DOHH2 (cell line): ENCODE results near the gene VDAC2.
"Not testable (repeated sequence)": the region's sequence is repeated elsewhere in the genome, so short reads cannot be mapped to it uniquely, and the experiment has no call there.

Experiments
- H3F3A ChIP-seq: fragments of 200-600 bp; sonication (generic), shearing (Covaris generic); 2 replicates; pipeline ENCODE4 v1.6.0; 2016; ENCODE audit warnings: antibody characterized with exemption, mild to moderate bottlenecking; ENCODE audit not compliant: control insufficient read depth, insufficient read depth
- H3K27ac ChIP-seq: fragments of 200-600 bp; sonication (generic); 2 replicates; pipeline ENCODE4 v1.5.1; 2014; ENCODE audit warnings: low read depth, mild to moderate bottlenecking, low read length, moderate library complexity
- H3K27me3 ChIP-seq: fragments of 200-600 bp; sonication (generic); 2 replicates; pipeline ENCODE4 v1.6.1; 2014; ENCODE audit warnings: mild to moderate bottlenecking, low read length, mixed read lengths; ENCODE audit not compliant: control insufficient read depth
- H3K36me3 ChIP-seq: fragments of 200-600 bp; sonication (generic); 2 replicates; pipeline ENCODE4 v1.6.1; 2014; ENCODE audit warnings: mild to moderate bottlenecking, low read length, moderate library complexity, mixed read lengths; ENCODE audit not compliant: control insufficient read depth
- H3K4me1 ChIP-seq: fragments of 200-600 bp; sonication (generic); 2 replicates; pipeline ENCODE4 v1.6.1; 2014; ENCODE audit warnings: mild to moderate bottlenecking, low read length, mixed read lengths; ENCODE audit not compliant: control insufficient read depth
- H3K4me2 ChIP-seq: fragments of 200-600 bp; sonication (generic); 2 replicates; pipeline ENCODE4 v1.6.0; 2014; ENCODE audit warnings: mild to moderate bottlenecking, low read length, moderate library complexity
- H3K4me3 ChIP-seq: fragments of 200-600 bp; sonication (generic); 2 replicates; pipeline ENCODE4 v1.5.1; 2014; ENCODE audit warnings: mild to moderate bottlenecking, low read length, mixed read lengths
- H3K79me2 ChIP-seq: fragments of 200-600 bp; sonication (generic); 2 replicates; pipeline ENCODE4 v1.6.1; 2014; ENCODE audit warnings: mild to moderate bottlenecking, low read length, mixed read lengths; ENCODE audit not compliant: control insufficient read depth
- H3K9me2 ChIP-seq: fragments of 200-600 bp; sonication (generic); replicated peaks from 2 replicates; pipeline ENCODE4 v1.6.1; 2014; ENCODE audit warnings: mild to moderate bottlenecking, low read length, mixed read lengths; ENCODE audit not compliant: control insufficient read depth
- H3K9me3 ChIP-seq: fragments of 200-600 bp; sonication (generic); 2 replicates; pipeline ENCODE4 v1.6.1; 2014; ENCODE audit warnings: antibody characterized with exemption, low read length, mixed read lengths; ENCODE audit not compliant: control insufficient read depth, insufficient read depth
- H4K20me1 ChIP-seq: fragments of 200-600 bp; sonication (generic); 2 replicates; pipeline ENCODE4 v1.6.0; 2014; ENCODE audit warnings: low read depth, mild to moderate bottlenecking, antibody characterized with exemption, low read length, moderate library complexity; ENCODE audit not compliant: control insufficient read depth, insufficient read depth
- EZH2phosphoT487 ChIP-seq: fragments of 200-600 bp; sonication (generic); IDR thresholded peaks from 2 replicates; pipeline ENCODE4 v1.6.1; 2017; ENCODE audit warnings: borderline replicate concordance, mild to moderate bottlenecking, antibody characterized with exemption, low read length, moderate library complexity, mixed read lengths
- TF ChIP-seq, protein P1 (sequence below): fragments of 200-600 bp; sonication (generic); IDR thresholded peaks from one replicate; pipeline ENCODE4 v1.5.1; 2014; ENCODE audit warnings: antibody characterized with exemption, mild to moderate bottlenecking, low read depth, low read length; ENCODE audit not compliant: poor library complexity, severe bottlenecking

Gene VDAC2

DNA sequence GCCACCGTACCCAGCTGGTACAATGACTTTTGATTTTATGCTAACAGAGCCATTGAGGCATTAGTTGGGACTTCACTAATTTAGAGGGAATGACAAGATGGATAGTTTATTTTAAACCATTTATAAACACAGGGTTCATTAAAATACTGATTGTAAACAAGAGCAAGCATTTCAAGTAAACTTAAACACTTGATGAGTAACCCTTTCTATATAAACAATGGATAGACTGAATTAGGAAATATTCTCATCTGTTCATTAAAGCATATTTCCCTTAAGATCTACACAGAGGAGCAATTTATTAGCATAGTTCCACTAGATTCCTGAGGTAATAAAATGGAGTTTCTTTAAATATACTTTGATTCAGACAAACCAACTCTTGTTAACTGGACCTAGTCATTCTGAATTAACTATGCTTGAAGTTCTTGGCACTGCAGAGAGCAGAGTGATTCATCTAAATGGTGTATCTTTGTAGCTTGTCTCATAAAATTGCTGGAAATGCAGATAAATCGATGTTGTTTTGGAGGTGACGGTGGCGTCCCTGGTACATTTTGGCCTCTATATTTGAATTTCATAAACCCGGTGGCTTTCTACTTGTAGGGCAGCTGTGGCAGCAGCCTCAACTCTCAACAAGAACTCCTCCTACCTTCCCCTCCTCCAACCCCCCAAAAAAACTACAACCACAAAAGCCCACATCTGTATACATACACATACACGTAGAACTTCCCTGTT lies 15.4 kb upstream of the VDAC2 start:
- no peak overlapping the region for H3K4me2 ChIP-seq
- no peaks in the 10 kb centered on the region for H3K27me3 ChIP-seq
- no peaks in the 10 kb centered on the region for H3K9me3 ChIP-seq
- H3K27ac ChIP-seq, result no peak overlapping the region
- H3K4me3 ChIP-seq, result no peak overlapping the region
- H3K79me2 ChIP-seq, result no peaks in the 10 kb centered on the region
- H4K20me1 ChIP-seq, result no peaks in the 10 kb centered on the region
- H3F3A ChIP-seq, result no peaks in the 10 kb centered on the region
- no peaks in the 10 kb centered on the region for H3K36me3 ChIP-seq
- no peak for TF ChIP-seq EZH2phosphoT487
- TF ChIP-seq, protein P1, sequence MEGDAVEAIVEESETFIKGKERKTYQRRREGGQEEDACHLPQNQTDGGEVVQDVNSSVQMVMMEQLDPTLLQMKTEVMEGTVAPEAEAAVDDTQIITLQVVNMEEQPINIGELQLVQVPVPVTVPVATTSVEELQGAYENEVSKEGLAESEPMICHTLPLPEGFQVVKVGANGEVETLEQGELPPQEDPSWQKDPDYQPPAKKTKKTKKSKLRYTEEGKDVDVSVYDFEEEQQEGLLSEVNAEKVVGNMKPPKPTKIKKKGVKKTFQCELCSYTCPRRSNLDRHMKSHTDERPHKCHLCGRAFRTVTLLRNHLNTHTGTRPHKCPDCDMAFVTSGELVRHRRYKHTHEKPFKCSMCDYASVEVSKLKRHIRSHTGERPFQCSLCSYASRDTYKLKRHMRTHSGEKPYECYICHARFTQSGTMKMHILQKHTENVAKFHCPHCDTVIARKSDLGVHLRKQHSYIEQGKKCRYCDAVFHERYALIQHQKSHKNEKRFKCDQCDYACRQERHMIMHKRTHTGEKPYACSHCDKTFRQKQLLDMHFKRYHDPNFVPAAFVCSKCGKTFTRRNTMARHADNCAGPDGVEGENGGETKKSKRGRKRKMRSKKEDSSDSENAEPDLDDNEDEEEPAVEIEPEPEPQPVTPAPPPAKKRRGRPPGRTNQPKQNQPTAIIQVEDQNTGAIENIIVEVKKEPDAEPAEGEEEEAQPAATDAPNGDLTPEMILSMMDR, result no peak
- no peaks in the 10 kb centered on the region for H3K9me2 ChIP-seq
- H3K4me1 ChIP-seq, result no peaks in the 10 kb centered on the region

DNA sequence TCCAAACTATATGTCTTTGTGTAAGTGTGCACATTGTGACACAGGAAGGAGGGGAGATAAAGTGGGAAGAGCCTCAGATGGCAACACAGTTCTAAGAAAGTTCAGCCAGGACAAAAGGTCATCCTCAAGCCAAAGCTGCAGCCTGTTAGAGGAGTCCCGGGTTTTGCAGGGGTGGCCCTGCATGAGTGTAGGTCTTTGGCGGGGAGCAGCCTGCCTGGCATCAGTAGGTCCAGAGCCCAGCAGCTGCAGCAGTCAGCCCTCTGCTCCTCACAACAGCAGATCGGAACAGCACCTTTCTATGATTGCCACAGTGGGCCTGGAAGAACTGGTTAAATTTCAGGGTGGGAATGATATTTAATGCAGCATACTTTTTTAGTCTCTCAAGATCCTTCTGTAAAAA lies 13.5 kb upstream of the VDAC2 start:
- H3K9me3 ChIP-seq, result no peaks in the 10 kb centered on the region
- H3K4me1 ChIP-seq, result no peaks in the 10 kb centered on the region
- no peaks in the 10 kb centered on the region for H3K79me2 ChIP-seq
- H3K36me3 ChIP-seq, result no peaks in the 10 kb centered on the region
- no peaks in the 10 kb centered on the region for H3F3A ChIP-seq
- H4K20me1 ChIP-seq, result no peaks in the 10 kb centered on the region
- no peaks in the 10 kb centered on the region for H3K9me2 ChIP-seq
- no peaks in the 10 kb centered on the region for H3K27me3 ChIP-seq
- TF ChIP-seq, protein P1, result no peak
- TF ChIP-seq EZH2phosphoT487, result no peak
- no peak overlapping the region for H3K27ac ChIP-seq
- H3K4me3 ChIP-seq, result no peak overlapping the region
- no peak overlapping the region for H3K4me2 ChIP-seq

DNA sequence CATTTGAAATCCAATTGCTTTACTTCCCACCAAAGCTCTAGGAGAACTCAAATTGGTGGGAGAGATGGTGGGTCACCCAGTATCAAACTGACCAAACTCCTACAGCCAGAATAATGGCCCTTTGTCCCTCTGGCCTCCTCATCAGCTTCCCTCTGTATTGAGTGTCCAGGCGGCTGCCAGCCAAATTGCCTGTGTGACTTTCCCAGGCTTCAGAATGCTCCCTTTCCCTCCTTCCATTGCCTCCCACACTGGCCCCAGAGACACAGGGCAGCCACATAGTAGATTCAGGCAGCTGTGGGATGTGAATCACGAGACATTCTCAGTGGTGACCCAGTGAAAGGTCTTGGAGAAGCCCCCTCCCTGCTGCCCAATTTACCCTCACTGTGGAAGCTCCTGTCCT lies 12.7 kb upstream of the VDAC2 start:
- Histone ChIP-seq H3K4me2 (no peak overlapping the region), H3K4me3 (no peak overlapping the region), H3K9me2 (no peaks in the 10 kb centered on the region), H3F3A (no peaks in the 10 kb centered on the region), H3K27ac (no peak overlapping the region), H4K20me1 (no peaks in the 10 kb centered on the region), H3K36me3 (no peaks in the 10 kb centered on the region), H3K4me1 (no peaks in the 10 kb centered on the region), H3K27me3 (no peaks in the 10 kb centered on the region), H3K9me3 (no peaks in the 10 kb centered on the region), H3K79me2 (no peaks in the 10 kb centered on the region)
- TF ChIP-seq, protein P1, result no peak
- TF ChIP-seq EZH2phosphoT487, result no peak

GRCh38 chr10:75199949-75200348 lies 10.6 kb upstream of the VDAC2 start:
- H3K4me3 ChIP-seq, H4K20me1 ChIP-seq, H3K27me3 ChIP-seq, H3K79me2 ChIP-seq, H3K9me2 ChIP-seq, H3K9me3 ChIP-seq, H3K36me3 ChIP-seq, H3K4me2 ChIP-seq, H3K27ac ChIP-seq, H3F3A ChIP-seq, H3K4me1 ChIP-seq: not testable (repeated sequence)
